ENCODE measurements around the gene NDUFAF8. TPM values are rescaled to one million over a fixed set of nuclear protein-coding genes. Genes with fewer than 3 reads are reported as not detected.
A peak's percentile ranks its signal among the peaks of the same experiment; 100 is the strongest.
"Not testable (repeated sequence)": the region's sequence is repeated elsewhere in the genome, so short reads cannot be mapped to it uniquely, and the experiment has no call there.

Gene NDUFAF8
- total RNA-seq, 3 donors from 2014 or later (not counting 1 experiment from before 2014, with no cell fraction given) = 28.6 to 36.4 (median 34.9) TPM

- Histone ChIP-seq H3K9me3 (ENCODE audit: control insufficient read depth, insufficient read depth, low read length) (no peaks in the 10 kb centered on the region), H3K4me1 (ENCODE audit: control insufficient read depth, insufficient read depth, low read length) (peaks cover 24% of the 10 kb centered on the region), H3K36me3 (ENCODE audit: control insufficient read depth, insufficient read depth, low read length) (no peaks in the 10 kb centered on the region), H3K27ac (ENCODE audit: low read length) (no peak within 1 kb of the TSS), H3K4me3 (ENCODE audit: low read length) (peak within 1 kb of the TSS; percentile 46), H3K27me3 (ENCODE audit: control insufficient read depth, insufficient read depth, low read length) (no peaks in the 10 kb centered on the region)
- ATAC-seq (peak; percentile 93 to 99 (median 93)), DNase-seq (peak; percentile 98 to 99)
- intact Hi-C loops (cut with micrococcal nuclease) = loop anchor here (1.0 kb wide), 1 partner anchor 16 kb away; the partner anchor contains the start of genes NDUFAF8 and TEPSIN
- H3K27ac Mint-ChIP-seq = peak within 1 kb of the TSS; percentile 73 to 83
- H3K36me3 Mint-ChIP-seq = no peaks in the 10 kb centered on the region
- no peaks in the 10 kb centered on the region for H3K27me3 Mint-ChIP-seq (ENCODE audit: low read depth in 2 of 2)
- no peak for TF ChIP-seq CTCF (IDR thresholded peaks at IDR 0.05)
- peaks cover 17 to 22% of the 10 kb centered on the region in 2 donors for H3K4me1 Mint-ChIP-seq
- H3K9me3 Mint-ChIP-seq = no peaks in the 10 kb centered on the region
- WGBS (ENCODE audit: insufficient coverage) = under 1% methylated on average over 78 of the region's 79 CpGs
- peak within 1 kb of the TSS; percentile 85 for H3K4me3 Mint-ChIP-seq
Observed at GRCh38 chr17:81222906-81223761, 16.0 kb upstream of the NDUFAF8 start, which contains the start of gene CEP131. TSS of gene CEP131 (minus strand) at chr17:81222965. CDS start at chr17:81220056, 2,909 bp downstream.

- no peak for ATAC-seq
- Mint-ChIP-seq H3K4me3 (peak overlapping the region; percentile 85), H3K27me3 (ENCODE audit: low read depth in 2 of 2) (no peaks in the 10 kb centered on the region), H3K36me3 (no peaks in the 10 kb centered on the region), H3K27ac (peak overlapping the region; percentile 73 to 83), H3K9me3 (no peaks in the 10 kb centered on the region), H3K4me1 (peaks cover 17 to 23% of the 10 kb centered on the region in 2 donors)
- Histone ChIP-seq H3K4me3 (ENCODE audit: low read length) (peak overlapping the region; percentile 35), H3K9me3 (ENCODE audit: control insufficient read depth, insufficient read depth, low read length) (no peaks in the 10 kb centered on the region), H3K36me3 (ENCODE audit: control insufficient read depth, insufficient read depth, low read length) (no peaks in the 10 kb centered on the region), H3K27ac (ENCODE audit: low read length) (no peak overlapping the region), H3K27me3 (ENCODE audit: control insufficient read depth, insufficient read depth, low read length) (no peaks in the 10 kb centered on the region), H3K4me1 (ENCODE audit: control insufficient read depth, insufficient read depth, low read length) (peaks cover 30% of the 10 kb centered on the region)
- intact Hi-C loops (cut with micrococcal nuclease) = loop anchor here (1.0 kb wide), 1 partner anchor 16 kb away; the partner anchor contains the start of genes NDUFAF8 and TEPSIN
- DNase-seq = peak in 1 of 2 donors; percentile 32
- 12% methylated on average over 11 of the region's 11 CpGs for WGBS (ENCODE audit: insufficient coverage)
- no peak for TF ChIP-seq CTCF (IDR thresholded peaks at IDR 0.05)
Observed at GRCh38 chr17:81223762-81224130, 15.4 kb upstream of the NDUFAF8 start.

GRCh38 chr17:81227630-81228029, 11.5 kb upstream of the NDUFAF8 start:
- intact Hi-C loops (cut with micrococcal nuclease); H3K27ac ChIP-seq (ENCODE audit: low read length); DNase-seq; H3K4me3 Mint-ChIP-seq; H3K36me3 Mint-ChIP-seq; ATAC-seq; H3K27me3 Mint-ChIP-seq (ENCODE audit: low read depth in 2 of 2); H3K4me3 ChIP-seq (ENCODE audit: low read length); H3K9me3 ChIP-seq (ENCODE audit: control insufficient read depth, insufficient read depth, low read length); H3K9me3 Mint-ChIP-seq; H3K27me3 ChIP-seq (ENCODE audit: control insufficient read depth, insufficient read depth, low read length): not testable (repeated sequence)
- WGBS (ENCODE audit: insufficient coverage) = no CpG with 5 or more reads among the region's 2 CpGs
- H3K4me1 ChIP-seq (ENCODE audit: control insufficient read depth, insufficient read depth, low read length) = peaks cover 25% of the 10 kb centered on the region
- peak overlapping the region in 1 of 2 donors; percentile 3 for H3K27ac Mint-ChIP-seq
- H3K36me3 ChIP-seq (ENCODE audit: control insufficient read depth, insufficient read depth, low read length) = peaks cover 19% of the 10 kb centered on the region
- peaks cover 23 to 28% of the 10 kb centered on the region in 2 donors for H3K4me1 Mint-ChIP-seq

- H3K27ac Mint-ChIP-seq = peak overlapping the region in 1 of 2 donors; percentile 3
- DNase-seq = no peak
Observed at GRCh38 chr17:81228420-81228819, 10.7 kb upstream of the NDUFAF8 start.

More at GRCh38 chr17:81228420-81228819, 10.7 kb upstream of the NDUFAF8 start:
- Mint-ChIP-seq H3K4me3 (no peak overlapping the region), H3K9me3 (no peaks in the 10 kb centered on the region), H3K27me3 (ENCODE audit: low read depth in 2 of 2) (no peaks in the 10 kb centered on the region), H3K4me1 (peaks cover 21 to 22% of the 10 kb centered on the region in 2 donors), H3K36me3 (no peaks in the 10 kb centered on the region)
- no peaks in the 10 kb centered on the region for H3K9me3 ChIP-seq (ENCODE audit: control insufficient read depth, insufficient read depth, low read length)
- H3K36me3 ChIP-seq (ENCODE audit: control insufficient read depth, insufficient read depth, low read length) = peaks cover 22% of the 10 kb centered on the region
- no peak for TF ChIP-seq CTCF (IDR thresholded peaks at IDR 0.05)
- ATAC-seq = no peak
- H3K4me3 ChIP-seq (ENCODE audit: low read length) = no peak overlapping the region
- no peak overlapping the region for H3K27ac ChIP-seq (ENCODE audit: low read length)
- WGBS (ENCODE audit: insufficient coverage) = 67% methylated on average over 8 of the region's 9 CpGs
- H3K4me1 ChIP-seq (ENCODE audit: control insufficient read depth, insufficient read depth, low read length) = peaks cover 23% of the 10 kb centered on the region
- intact Hi-C loops (cut with micrococcal nuclease) = no loop called here
- H3K27me3 ChIP-seq (ENCODE audit: control insufficient read depth, insufficient read depth, low read length) = no peaks in the 10 kb centered on the region

Data from natural killer cell (primary cell).